Measurements from ENCODE around the gene ARPC5. TPM values are rescaled to one million over a fixed set of nuclear protein-coding genes. Genes with fewer than 3 reads are reported as not detected.

ARPC5 gene
- total and polyA plus RNA-seq, 9 of the 15 experiments (the other 6 are each of a cell fraction or from before 2014, with no cell fraction given) = 71.8 to 150 (median 91.6) TPM

- TF ChIP-seq U2AF2 (optimal IDR thresholded peaks at IDR 0.05; ENCODE audit: low read depth, low read length) (no peak), THAP7 (CRISPR knock-in tag; IDR thresholded peaks at IDR 0.05) (no peak), NFIC (IDR thresholded peaks at IDR 0.05) (0 out of 2 replicates have a peak, but pooled peaks have one; percentile 6), HMBOX1 (IDR thresholded peaks at IDR 0.05) (peak; percentile 75; the same call in 1 of the 2 replicates), SLC30A9 (CRISPR knock-in tag; IDR thresholded peaks at IDR 0.05) (no peak), SMARCE1 (IDR thresholded peaks at IDR 0.05) (no peak), CREM (IDR thresholded peaks at IDR 0.05; ENCODE audit: low read depth) (0 out of 2 replicates have a peak, but pooled peaks have one; percentile 6), HMGN3 (IDR thresholded peaks at IDR 0.05; ENCODE audit: borderline replicate concordance, extremely low read depth, insufficient read length, low read depth, low read length) (no peak), PRMT5 (CRISPR knock-in tag; IDR thresholded peaks at IDR 0.05) (no peak), ZNF589 (CRISPR knock-in tag; IDR thresholded peaks at IDR 0.05; ENCODE audit: low read depth) (no peak), MGA (IDR thresholded peaks at IDR 0.05) (no peak), KLF16 (IDR thresholded peaks at IDR 0.05) (peak; percentile 73; the same call in 1 of the 2 replicates), SRF (CRISPR knock-in tag; IDR thresholded peaks at IDR 0.05) (no peak), PURB (CRISPR knock-in tag; IDR thresholded peaks at IDR 0.05; ENCODE audit: low read depth) (no peak), TAF9B (IDR thresholded peaks at IDR 0.05; ENCODE audit: partially characterized antibody) (no peak), HDAC1 (IDR thresholded peaks at IDR 0.05) (peak in 1 of 2 experiments; percentile 69; a peak in 2 of 4 replicates)
Observed at GRCh38 chr1:183645531-183645930, 9.9 kb upstream of the ARPC5 start (continued).

Data from K562 (cell line).